ENCODE measurements around the gene CPA2.

The CPA2 gene

GRCh38 chr7:130319541-130319940, 52.9 kb downstream of the CPA2 start:
- DNase-seq, result no peak

DNA sequence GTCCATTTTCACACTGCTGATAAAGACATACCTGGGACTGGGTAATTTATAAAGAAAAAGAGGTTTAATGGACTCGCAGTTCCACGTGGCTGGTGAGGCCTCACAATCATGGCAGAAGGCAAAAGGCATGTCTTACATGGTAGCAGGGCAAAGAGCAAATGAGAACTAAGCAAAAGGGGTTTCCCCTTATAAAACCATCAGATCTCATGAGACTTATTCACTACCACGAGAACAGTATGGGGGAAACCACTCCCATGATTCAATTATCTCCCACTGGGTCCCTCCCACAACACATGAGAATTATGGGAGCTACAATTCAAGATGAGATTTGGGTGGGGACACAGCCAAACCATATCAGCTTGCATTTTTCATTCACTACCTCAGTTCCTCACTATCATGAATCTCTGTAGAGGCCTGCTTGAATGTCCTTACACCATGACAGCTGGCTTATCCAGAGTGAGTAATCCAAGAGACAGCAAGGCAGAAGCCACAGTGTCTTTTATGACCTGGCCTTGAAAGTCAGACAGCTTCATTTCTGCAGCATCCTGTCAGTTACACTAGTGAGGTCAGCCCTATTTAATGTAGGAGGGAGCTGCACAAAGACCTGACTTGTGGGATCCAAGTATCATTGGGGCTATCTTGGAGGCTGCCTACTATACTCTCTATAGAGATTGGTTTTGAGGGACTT, 55.0 kb downstream of the CPA2 start:
- peak; percentile 32 for DNase-seq

DNA sequence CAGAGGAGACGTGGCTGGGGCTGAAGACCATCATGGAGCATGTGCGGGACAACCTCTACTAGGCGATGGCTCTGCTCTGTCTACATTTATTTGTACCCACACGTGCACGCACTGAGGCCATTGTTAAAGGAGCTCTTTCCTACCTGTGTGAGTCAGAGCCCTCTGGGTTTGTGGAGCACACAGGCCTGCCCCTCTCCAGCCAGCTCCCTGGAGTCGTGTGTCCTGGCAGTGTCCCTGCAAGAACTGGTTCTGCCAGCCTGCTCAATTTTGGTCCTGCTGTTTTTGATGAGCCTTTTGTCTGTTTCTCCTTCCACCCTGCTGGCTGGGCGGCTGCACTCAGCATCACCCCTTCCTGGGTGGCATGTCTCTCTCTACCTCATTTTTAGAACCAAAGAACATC, 56.0 kb downstream of the CPA2 start:
- DNase-seq, result no peak

DNA sequence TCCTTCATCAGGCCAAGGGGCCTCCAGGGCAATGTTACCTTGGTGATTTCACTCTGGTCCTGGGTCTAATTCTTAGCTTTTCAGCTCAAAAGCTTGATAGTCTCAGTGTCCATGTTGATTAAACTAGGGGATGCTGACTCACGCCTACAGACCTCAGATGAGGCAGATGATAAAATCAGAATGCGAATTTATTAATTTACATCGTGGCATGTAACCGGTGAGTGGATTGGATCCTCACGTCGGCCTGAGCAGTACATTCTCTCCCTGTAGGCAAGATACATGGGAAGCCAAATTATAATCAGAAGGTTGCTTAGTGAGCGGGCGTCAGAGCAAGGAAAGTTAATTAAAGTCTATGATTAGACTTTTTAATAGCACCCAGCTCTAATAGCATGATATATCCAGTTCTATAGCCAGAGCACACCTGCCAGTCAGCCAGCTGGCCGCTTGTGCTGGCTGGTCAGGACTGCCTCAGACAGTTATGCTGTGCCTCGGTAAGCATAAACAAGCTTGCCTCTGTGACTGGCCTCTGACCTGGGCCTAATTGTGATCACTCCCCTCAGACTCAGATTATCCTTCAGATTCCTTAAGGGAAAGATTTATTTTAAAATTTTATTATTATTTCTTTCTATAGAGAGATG, 57.8 kb downstream of the CPA2 start:
- DNase-seq, result no peak

DNA sequence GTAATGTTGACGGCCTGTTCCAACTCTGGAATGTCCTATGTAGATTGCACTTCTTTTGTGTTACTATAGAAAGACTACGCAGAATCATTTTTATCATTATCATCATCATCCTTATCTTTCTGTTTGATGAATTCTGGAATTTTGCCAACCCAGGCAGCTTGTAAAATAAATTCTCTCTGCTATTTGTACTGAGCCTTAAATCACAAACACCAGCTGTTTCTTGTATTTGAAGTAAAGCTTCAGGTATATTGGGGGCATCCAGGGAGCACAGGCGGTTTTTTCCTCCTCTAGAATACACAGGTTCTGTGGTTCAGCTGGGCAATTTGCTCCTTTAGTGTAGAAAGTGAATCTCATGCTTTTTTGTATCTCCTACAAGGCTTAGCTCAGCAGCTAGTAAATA, 63.0 kb downstream of the CPA2 start:
- no peak for DNase-seq

DNA sequence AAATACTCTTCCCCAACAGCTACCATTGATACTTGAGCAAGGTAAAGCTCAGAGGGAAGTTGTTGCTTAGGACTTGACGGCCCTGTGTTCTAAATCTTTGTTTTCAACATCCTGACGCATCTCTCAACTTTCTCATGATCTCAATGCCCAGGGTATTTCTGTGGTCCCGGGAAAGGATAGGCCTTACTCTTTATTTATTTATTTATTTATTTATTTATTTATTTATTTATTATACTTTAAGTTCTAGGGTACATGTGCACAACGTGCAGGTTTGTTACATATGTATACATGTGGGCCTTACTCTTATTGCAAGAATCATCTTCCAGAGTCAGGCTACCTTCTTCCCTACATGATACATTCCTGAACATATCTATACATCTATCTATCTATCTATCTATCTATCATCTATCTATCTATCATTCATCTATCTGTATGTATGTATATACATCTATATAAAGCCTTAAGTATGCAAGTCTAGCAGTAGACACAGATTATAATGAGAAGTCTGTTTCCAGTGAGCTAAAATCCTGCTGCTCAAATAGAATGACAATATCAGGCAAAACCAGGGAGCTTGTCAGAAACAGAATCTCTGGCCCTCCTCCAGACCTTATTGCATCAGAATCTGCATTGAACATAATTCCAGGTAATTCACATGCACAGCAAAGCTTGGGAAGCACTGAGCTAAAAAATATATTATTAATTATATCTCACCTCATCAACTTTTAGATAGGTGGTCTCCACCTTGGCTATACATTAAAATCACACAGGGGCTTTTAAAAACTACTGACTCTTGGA, 65.8 kb downstream of the CPA2 start:
- DNase-seq, result no peak

DNA sequence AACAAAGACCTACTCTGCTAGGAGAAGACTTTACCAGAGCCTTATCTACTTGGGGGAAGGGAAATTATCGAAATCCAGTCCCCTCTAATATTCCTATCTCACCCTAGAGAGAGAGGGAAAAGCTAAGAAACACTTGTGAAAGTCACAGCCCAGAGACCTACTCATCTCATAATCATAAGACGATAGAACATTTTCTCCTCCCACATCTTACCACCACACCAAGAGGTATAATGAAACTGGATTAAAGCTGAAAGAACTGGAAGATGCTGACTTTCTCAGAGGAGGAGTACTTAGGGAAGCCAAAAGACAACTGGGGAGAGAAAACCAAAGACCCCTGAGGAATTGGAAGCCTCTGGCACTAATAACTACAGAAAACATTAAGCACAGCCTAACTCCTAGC, 67.2 kb downstream of the CPA2 start:
- no peak for DNase-seq

GRCh38 chr7:130334274-130334673, 67.6 kb downstream of the CPA2 start:
- DNase-seq, result no peak

GRCh38 chr7:130337410-130337971, 70.8 kb downstream of the CPA2 start:
- DNase-seq, result no peak

- DNase-seq, result no peak
Measured at GRCh38 chr7:130338233-130338632, 71.6 kb downstream of the CPA2 start.
